ENCODE results near the gene ZCCHC7. TPM values are rescaled to one million over a fixed set of nuclear protein-coding genes. Genes with fewer than 3 reads are reported as not detected.

ZCCHC7 gene
- polyA plus RNA-seq, 1 donor from 2014 or later: 10.9 TPM

DNA sequence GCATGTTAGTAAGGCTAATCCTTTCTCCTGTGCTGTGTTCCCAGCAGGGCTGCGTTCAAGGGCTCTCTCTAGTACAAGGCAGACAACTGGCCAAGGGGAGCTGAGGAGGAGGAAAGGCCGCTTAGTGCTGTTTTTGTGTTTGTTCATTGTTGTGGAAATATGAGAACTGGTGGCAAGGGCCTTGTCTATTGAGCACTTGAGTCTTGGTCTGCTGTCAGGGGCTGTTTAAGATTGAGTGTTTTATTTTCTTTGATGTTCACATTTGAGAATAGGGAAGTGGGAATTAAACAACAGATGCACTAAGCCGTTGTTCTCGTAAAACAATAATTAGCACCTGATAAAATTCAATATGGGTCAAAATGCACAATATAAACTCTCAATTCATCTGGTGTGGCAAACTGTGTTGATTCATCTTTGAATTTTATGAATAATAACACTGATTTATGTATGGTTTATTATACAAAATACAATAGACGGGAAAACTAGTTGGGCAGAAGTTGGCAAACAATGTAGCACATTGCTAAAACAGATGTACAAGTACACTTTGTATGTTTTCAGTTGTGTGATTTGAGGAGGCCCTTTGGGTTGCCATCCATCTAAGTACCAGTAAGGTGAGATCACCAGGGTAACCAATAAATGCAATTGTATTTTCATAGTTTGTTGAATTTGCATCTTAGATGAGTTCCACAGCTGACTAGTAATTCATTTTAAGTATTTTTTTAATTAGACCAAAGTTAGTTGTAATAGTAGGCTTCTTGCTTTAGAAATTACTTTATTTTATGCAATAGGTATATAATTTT, 204.5 kb downstream of the ZCCHC7 start:
- H3K27me3 ChIP-seq (ENCODE audit: insufficient read depth, low read depth, low read length): no peaks in the 10 kb centered on the region
- H3K4me3 ChIP-seq (ENCODE audit: low read length): peak overlapping the region; percentile 57
- H3K4me2 ChIP-seq (ENCODE audit: low read length): peak overlapping the region; percentile 88

DNA sequence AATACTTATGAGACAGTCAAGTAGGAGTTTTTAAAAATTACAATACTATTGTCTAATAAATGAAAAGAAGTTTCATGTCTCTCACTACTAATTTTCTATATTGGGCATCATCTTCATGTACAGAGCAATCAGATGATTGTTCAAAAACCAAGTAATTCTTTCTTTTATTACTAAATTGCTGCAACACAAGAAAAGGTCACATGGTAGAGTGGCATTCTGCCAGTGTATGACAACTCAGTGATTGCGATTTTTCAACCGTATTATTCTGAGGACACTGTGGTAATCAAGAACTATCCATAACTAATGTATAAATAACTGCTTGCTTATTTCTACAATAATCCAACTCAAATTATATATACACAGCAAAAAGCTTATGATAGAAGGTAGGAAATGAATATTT, 205.4 kb downstream of the ZCCHC7 start:
- Histone ChIP-seq H3K27me3 (ENCODE audit: insufficient read depth, low read depth, low read length) (no peaks in the 10 kb centered on the region), H3K4me3 (ENCODE audit: low read length) (no peak overlapping the region), H3K9me2 (ENCODE audit: insufficient read depth, low read length) (no peaks in the 10 kb centered on the region), H2AFZ (ENCODE audit: low read depth, low read length) (no peak overlapping the region), H3F3A (ENCODE audit: insufficient read depth, low read length, poor library complexity, severe bottlenecking) (peaks cover 15% of the 10 kb centered on the region), H3K27ac (ENCODE audit: low read length) (peak overlapping the region; percentile 99), H3K4me2 (ENCODE audit: low read length) (no peak overlapping the region), H3K36me3 (ENCODE audit: insufficient read depth, low read length) (no peaks in the 10 kb centered on the region), H3K9ac (ENCODE audit: low read length) (no peak overlapping the region), H3K79me2 (replicated peaks; ENCODE audit: insufficient read depth, low read length) (no peaks in the 10 kb centered on the region), H3K9me3 (ENCODE audit: low read length) (no peaks in the 10 kb centered on the region), H4K20me1 (ENCODE audit: insufficient read depth) (no peaks in the 10 kb centered on the region)
- TF ChIP-seq, protein P1, sequence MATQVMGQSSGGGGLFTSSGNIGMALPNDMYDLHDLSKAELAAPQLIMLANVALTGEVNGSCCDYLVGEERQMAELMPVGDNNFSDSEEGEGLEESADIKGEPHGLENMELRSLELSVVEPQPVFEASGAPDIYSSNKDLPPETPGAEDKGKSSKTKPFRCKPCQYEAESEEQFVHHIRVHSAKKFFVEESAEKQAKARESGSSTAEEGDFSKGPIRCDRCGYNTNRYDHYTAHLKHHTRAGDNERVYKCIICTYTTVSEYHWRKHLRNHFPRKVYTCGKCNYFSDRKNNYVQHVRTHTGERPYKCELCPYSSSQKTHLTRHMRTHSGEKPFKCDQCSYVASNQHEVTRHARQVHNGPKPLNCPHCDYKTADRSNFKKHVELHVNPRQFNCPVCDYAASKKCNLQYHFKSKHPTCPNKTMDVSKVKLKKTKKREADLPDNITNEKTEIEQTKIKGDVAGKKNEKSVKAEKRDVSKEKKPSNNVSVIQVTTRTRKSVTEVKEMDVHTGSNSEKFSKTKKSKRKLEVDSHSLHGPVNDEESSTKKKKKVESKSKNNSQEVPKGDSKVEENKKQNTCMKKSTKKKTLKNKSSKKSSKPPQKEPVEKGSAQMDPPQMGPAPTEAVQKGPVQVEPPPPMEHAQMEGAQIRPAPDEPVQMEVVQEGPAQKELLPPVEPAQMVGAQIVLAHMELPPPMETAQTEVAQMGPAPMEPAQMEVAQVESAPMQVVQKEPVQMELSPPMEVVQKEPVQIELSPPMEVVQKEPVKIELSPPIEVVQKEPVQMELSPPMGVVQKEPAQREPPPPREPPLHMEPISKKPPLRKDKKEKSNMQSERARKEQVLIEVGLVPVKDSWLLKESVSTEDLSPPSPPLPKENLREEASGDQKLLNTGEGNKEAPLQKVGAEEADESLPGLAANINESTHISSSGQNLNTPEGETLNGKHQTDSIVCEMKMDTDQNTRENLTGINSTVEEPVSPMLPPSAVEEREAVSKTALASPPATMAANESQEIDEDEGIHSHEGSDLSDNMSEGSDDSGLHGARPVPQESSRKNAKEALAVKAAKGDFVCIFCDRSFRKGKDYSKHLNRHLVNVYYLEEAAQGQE (IDR thresholded peaks at IDR 0.05; ENCODE audit: borderline replicate concordance): no peak
- TF ChIP-seq SMC3 (conservative IDR thresholded peaks at IDR 0.05; ENCODE audit: poor library complexity) (no peak), TAF1 (IDR thresholded peaks at IDR 0.05; ENCODE audit: low read depth) (no peak)

More for the DNA sequence above, 204.5 kb downstream of the ZCCHC7 start:
- peak overlapping the region; percentile 99 for H3K27ac ChIP-seq (ENCODE audit: low read length)
- H3F3A ChIP-seq (ENCODE audit: insufficient read depth, low read length, poor library complexity, severe bottlenecking): peaks cover 15% of the 10 kb centered on the region
- H3K9me2 ChIP-seq (ENCODE audit: insufficient read depth, low read length): no peaks in the 10 kb centered on the region
- H3K9me3 ChIP-seq (ENCODE audit: low read length): no peaks in the 10 kb centered on the region
- H3K9ac ChIP-seq (ENCODE audit: low read length): peak overlapping the region; percentile 72
- no peaks in the 10 kb centered on the region for H3K79me2 ChIP-seq (replicated peaks; ENCODE audit: insufficient read depth, low read length)
- peak overlapping the region; percentile 21 for H2AFZ ChIP-seq (ENCODE audit: low read depth, low read length)
- TF ChIP-seq EP300 (conservative IDR thresholded peaks at IDR 0.05; ENCODE audit: poor library complexity, severe bottlenecking) (no peak), TAF1 (IDR thresholded peaks at IDR 0.05; ENCODE audit: low read depth) (no peak), RAD21 (conservative IDR thresholded peaks at IDR 0.05) (no peak), POLR2AphosphoS5 (IDR thresholded peaks at IDR 0.05) (no peak), SMC3 (conservative IDR thresholded peaks at IDR 0.05; ENCODE audit: poor library complexity) (no peak), MXI1 (conservative IDR thresholded peaks at IDR 0.05; ENCODE audit: poor library complexity, severe bottlenecking) (no peak), EZH2 (IDR thresholded peaks at IDR 0.05; ENCODE audit: borderline replicate concordance, insufficient read depth, low read length, poor library complexity, severe bottlenecking) (no peak)
- TF ChIP-seq, protein P1 (IDR thresholded peaks at IDR 0.05; ENCODE audit: borderline replicate concordance): no peak
- TF ChIP-seq, protein P2, sequence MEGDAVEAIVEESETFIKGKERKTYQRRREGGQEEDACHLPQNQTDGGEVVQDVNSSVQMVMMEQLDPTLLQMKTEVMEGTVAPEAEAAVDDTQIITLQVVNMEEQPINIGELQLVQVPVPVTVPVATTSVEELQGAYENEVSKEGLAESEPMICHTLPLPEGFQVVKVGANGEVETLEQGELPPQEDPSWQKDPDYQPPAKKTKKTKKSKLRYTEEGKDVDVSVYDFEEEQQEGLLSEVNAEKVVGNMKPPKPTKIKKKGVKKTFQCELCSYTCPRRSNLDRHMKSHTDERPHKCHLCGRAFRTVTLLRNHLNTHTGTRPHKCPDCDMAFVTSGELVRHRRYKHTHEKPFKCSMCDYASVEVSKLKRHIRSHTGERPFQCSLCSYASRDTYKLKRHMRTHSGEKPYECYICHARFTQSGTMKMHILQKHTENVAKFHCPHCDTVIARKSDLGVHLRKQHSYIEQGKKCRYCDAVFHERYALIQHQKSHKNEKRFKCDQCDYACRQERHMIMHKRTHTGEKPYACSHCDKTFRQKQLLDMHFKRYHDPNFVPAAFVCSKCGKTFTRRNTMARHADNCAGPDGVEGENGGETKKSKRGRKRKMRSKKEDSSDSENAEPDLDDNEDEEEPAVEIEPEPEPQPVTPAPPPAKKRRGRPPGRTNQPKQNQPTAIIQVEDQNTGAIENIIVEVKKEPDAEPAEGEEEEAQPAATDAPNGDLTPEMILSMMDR (IDR thresholded peaks at IDR 0.05; ENCODE audit: poor library complexity, severe bottlenecking): no peak
- H3K36me3 ChIP-seq (ENCODE audit: insufficient read depth, low read length): no peaks in the 10 kb centered on the region
- no peaks in the 10 kb centered on the region for H4K20me1 ChIP-seq (ENCODE audit: insufficient read depth)

All from neural cell (in vitro differentiated cells).